Left renal cortex interstitium (tissue), 4 donors: Measurements from ENCODE around the gene CLPSL1. TPM values are rescaled to one million over a fixed set of nuclear protein-coding genes. Genes with fewer than 3 reads are reported as not detected.
"Not testable (repeated sequence)": the region's sequence is repeated elsewhere in the genome, so short reads cannot be mapped to it uniquely, and the experiment has no call there.

Source experiments
- DNase-seq, 4 donors: peaks; one replicate each; pipeline ENCODE4 v3.0.0-alpha.2; 2013; ENCODE audit warnings: low read depth in 4 of 4, low spot score in 2 of 4, missing footprints in 1 of 4
- polyA plus RNA-seq, 4 donors: library from polyadenylated mRNA; unstranded; fragments of 120-200 nt; gene quantifications; one replicate each; pipeline ENCODE4 v1.2.1, GENCODE V29; 2013; ENCODE audit not compliant: insufficient read length in 4 of 4

The CLPSL1 gene, protein sequence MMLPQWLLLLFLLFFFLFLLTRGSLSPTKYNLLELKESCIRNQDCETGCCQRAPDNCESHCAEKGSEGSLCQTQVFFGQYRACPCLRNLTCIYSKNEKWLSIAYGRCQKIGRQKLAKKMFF
- polyA plus RNA-seq = 1 to 10 TPM in 1 of 4 donors, under 1 TPM in 2, not detected in 1; 0.60 to 1.1 (median 0.73) TPM

- no peak for DNase-seq
Measured at GRCh38 chr6:35780719-35781118, at the start of gene CLPSL1. TSS of gene CLPSL1 (plus strand) at chr6:35781019. CDS start at chr6:35781111, 92 bp downstream.

DNA sequence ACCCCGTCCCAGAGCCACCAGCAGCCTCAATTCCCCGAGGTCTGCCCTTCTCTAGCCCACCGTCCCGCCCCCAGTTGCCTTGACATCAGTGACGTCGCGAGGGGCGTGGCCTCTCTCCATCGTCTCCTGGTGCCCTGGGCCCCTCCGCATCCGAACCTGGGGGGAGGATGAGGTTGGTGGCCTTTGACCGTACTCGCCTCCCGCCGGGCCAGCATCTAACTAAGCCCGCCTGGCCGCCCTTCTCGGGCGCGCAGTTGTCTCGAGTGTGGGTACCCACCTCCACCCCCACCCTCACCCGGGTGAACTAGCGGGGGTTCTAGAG lies 49.4 kb upstream of the CLPSL1 start:
- peak in 2 of 4 donors; percentile 79 to 89 for DNase-seq

DNA sequence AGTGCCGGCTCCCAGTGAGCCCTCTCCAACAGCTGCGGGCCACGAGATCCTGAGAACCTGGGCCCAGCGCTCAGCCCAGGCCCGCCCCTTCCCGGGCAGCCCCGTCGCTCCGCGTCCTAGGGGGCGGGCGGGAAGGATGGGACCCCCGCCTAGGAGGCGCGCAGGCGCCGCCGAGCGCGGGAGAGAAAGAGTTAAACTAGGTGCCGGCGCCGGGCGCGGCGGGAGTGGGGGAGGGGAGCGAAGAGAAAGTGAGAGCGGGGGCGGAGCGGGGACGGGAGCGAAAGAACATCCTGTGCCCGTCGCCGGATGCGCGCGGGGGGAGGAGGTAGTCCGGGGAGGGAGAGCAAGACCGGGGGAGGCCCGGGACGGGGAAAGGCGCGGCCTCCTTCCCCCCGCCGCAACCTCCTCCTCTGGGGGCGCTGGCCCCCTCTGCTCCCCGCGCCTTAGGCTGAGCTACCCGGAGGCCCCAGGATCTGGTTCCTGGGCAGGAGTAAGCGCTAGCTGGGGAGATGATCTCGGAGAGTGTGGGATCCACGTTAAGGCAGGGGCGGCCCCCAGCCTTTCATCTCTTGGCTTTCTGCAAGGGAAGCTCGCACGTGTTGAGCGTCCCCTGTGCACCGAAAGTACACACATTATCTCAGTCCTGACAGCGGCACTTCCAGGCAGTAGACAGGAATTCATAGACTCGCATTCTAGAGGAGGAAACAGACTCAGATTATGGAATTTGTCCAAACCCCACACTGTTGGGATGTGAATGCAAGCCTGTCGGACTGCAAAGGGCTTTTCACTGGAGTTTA lies 48.9 kb upstream of the CLPSL1 start:
- DNase-seq = peak in 2 of 4 donors; percentile 73 to 75

DNA sequence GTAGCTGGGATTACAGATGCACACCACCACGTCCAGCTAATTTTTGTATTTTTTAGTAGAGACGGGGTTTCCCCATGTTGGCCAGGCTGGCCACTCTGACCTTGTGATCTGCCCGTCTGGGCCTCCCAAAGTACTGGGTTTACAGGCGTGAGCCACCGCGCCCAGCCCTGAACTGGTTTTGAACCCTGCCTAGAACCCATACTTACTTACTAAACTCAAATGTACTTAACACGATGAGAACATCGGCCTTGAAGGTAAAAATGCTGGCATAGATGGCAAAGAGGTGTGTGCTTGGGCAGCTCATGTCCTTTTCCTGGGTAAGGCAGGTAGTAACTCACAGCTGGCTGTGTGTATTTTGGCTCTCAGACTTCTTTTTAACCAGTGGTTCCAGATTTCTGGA lies 47.2 kb upstream of the CLPSL1 start:
- DNase-seq = no peak

DNA sequence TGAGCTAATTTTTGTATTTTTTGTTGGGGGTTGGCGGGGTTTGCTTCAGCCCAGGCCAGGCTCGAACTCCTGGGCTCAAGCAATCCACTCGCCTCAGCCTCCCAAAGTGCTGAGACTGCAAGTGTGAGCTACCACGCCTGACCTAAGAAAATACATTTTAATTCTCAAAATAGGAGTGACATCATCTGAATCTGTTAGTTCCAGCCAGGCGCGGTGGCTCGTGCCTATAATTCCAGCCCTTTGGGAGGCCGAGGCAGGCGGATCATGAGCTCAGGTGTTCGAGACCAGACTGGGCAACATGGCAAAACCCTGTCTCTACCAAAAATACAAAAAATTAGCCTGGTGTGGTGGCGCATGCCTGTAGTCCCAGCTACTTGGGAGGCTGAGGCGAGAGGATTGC lies 46.5 kb upstream of the CLPSL1 start:
- not testable (repeated sequence) for DNase-seq

DNA sequence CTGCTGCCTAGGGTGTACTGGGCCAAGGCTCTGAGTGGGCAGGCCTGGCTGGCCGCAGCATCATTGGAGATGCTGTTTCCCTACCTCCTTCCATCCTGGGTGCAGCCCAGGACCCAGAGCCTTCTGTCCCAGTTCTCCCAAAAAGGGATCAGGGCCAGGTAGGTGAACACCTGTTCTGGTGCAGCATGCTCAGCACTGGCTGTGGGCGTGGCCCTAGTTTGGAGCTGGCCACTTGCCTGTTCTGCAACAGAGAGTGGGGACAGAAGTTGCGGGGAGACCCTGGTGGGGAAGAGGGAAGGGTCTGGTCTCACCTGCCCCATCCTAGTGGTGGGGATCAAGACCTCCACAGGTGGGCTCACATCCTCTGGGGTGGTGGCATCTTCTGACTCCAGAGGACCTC lies 45.4 kb upstream of the CLPSL1 start:
- DNase-seq = no peak

- DNase-seq = peak in 1 of 4 donors; percentile 72
Measured at GRCh38 chr6:35736253-35736894, 44.4 kb upstream of the CLPSL1 start.

DNA sequence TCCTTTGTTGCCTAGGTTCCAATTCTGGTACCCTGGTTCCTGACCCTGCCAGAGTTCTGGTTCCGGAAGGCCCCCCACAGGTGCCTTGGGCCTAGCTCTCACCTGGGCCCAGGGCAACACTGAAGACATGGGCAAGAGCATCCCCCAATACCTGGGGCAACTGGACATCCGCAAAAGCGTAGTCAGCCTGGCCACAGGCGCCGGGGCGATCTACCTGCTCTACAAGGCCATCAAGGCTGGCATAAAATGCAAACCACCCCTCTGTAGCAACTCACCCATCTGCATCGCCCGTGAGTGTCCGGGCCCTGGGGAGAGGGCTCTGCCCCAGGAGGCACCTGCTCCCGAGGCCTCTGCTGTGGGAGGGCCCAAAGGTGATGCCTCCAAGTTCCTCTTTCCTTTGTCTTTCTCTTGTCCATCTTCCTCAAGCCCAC lies 43.8 kb upstream of the CLPSL1 start, which contains the start of gene ARMC12:
Gene ARMC12 (plus strand): TSS at position 51 of the 431 bp plus-strand sequence. CDS start 77 bp downstream, at position 128.
- no peak for DNase-seq

DNA sequence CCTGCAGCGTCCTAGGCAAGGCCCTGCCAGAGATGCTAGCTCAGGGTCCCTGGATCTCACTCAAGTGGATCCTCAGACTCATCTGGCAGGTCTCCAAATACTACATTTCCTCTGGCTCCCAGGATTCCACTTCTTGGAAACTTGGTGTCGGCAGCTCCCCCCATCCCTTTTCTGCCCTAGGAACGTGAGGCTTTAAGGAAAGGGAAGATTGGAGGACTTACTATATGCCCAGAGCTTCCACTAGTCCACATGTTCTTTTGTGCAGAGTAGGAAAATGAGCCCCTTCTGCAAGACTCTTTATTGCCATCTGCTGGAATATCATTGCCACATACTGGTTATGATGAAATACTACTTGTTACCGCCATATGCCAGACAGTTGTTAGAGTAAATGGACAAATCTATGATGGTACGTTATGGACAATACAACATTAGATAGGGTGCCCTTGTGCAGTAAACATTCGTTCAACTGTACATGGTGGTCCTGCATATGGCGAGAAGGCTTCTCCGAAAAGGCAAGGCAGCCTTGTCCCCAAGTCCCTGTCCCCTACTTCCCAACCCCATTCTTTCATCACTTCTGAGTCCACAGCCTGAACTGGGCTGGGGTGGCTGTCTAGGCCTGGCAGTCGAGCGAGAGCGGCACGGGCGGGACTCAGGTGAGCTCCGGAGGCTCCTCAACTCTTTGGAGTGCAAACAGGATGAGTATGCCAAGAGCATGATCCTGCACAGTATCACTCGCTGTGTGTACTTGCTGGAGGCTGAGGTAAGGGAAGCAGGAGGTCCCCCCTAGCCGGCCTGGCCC lies 43.2 kb upstream of the CLPSL1 start:
- DNase-seq = peak in 1 of 4 donors; percentile 69

- no peak for DNase-seq
Measured at GRCh38 chr6:35739645-35740524, 40.9 kb upstream of the CLPSL1 start.

- DNase-seq = no peak
Measured at GRCh38 chr6:35742842-35743241, 38.0 kb upstream of the CLPSL1 start.

GRCh38 chr6:35745509-35745908 lies 35.3 kb upstream of the CLPSL1 start:
- no peak for DNase-seq

- no peak for DNase-seq
Measured at GRCh38 chr6:35746516-35746915, 34.3 kb upstream of the CLPSL1 start.

DNA sequence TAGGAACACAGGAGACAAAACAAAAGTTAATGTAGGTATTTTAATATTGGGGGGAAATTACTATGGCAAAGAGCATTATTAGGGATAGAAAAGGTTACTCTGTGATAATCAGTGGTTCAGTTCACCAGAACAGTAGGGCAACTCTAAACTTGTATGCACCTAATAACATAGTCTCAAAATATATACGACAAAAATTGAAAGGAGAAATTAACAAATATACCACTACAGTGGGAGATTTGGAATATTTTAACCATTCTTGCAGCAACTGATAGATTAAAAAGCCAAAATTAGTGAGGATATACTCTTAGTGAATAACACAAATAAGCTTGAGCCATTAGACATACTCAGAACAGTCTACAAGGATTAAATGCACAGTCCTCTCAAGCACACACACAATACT lies 32.9 kb upstream of the CLPSL1 start:
- no peak for DNase-seq

GRCh38 chr6:35750557-35750956 lies 30.3 kb upstream of the CLPSL1 start:
- no peak for DNase-seq

DNA sequence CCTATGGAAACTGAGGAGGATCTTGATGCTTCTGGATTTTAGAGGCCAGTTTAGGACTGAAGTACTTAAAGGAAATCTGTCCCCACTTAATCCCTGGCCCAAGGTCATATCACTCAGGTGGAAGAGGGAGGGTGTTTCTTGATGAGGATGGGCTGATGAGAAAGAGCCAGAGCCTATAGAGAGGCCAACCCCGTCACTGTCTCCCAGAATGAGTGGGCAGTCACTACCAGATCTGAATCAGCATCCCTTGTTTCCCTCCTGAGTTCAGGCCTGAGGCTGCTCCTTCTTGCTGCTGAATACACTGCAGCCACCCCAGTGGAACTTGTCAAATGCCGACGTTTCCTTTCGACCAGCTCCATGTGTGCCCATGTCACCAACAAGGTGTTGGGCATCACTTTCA lies 29.2 kb upstream of the CLPSL1 start:
- DNase-seq = no peak

DNA sequence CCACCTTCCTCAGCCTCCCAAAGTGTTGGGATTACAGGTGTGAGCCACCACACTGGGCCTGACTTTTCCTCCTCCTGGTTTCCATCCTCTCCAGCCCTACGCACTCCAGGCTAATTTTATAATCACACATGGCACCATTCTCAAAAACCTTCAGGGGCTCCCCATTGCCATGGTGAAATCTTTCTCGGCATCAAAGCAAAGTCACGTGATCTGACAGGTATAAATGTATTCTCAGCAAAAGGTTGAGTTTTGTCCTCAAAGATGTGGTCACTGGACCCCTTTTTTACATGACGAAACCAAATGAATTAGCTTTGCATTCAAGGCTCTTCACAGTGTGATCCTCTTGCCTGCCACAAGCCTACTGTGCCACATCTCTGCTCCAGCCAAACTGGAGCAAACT lies 28.5 kb upstream of the CLPSL1 start:
- DNase-seq = no peak

DNA sequence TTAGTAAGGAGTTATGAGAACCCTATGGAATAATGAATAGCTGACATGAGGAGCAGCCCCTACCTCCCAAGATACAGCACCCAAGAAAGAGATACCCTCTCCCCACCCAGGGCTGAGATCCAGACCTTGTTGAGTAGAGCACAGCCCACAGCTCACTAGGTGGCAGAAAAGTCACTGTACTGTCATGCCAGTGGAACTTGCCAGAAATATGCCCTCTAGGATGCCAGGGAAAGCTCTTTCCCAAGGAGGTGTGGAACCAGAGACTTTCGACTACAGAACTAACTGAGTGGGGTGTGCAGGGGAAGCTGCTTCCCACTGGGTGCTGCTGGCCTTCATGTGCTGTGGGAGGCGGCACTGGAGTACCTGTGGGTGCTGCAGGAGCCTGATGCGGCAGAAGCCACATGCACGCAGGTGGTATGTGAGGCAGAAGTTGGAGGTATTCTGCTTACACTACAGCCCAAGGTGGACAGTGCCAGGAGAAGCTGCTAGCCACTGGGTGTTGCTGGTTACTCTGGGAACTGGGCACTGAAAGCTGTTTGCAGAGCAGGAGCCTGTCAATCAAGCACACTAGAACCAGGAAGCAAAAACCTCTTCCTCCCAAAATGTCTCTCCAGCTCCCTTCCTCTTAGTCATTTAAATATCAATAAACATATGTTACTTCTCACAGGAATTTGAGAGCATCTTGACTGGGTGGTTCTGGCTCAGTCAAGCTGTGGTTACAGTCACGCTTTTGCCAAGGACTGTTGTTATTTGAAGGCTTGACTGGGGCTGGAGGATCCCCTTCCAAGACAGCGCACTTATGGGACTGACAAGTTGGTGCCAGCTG lies 26.2 kb upstream of the CLPSL1 start:
- DNase-seq = no peak

DNA sequence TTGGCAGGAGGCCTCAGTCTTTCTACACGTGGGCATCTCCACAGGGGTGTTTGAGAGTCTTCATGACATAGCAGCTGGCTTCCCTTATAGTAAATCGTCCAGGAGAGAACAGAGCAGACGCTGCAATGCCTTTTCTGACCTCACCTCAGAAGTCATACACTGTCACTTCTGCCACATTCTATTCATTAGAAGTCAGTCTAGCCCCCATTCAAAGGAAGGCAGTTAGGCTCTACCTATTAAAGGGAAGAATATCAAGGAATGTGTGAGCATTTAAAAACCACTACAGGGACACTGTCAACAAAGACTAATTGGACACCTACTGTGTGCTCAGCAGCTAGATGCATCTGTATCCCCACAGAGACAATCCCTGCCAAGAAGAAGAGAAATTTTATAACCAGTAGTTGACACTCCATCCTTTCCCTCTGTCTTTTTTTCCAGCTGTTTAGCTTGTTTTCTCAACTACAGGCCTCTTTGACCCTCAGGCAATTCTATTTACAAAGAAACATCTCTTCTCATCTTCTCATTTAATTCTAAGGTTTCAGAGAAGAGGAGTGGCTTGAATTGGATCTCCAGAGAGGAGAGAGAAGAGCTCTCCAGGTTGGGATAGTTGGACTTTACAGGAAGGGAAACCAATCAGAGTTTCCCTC lies 25.4 kb upstream of the CLPSL1 start:
- DNase-seq = no peak
